OCI-LY3 (cell line): ENCODE results near the gene PPFIBP2.

Experiments
- CTCF ChIP-seq: fragments of 200-600, 300-600 bp; sonication (generic); IDR thresholded peaks from 2 replicates; pipeline ENCODE4 v1.5.1; 2014; ENCODE audit warnings: antibody characterized with exemption, low read length, low read depth
- EZH2phosphoT487 ChIP-seq: fragments of 200-600 bp; shearing (Covaris generic); IDR thresholded peaks from 2 replicates; pipeline ENCODE4 v1.6.1; 2018; ENCODE audit warnings: antibody characterized with exemption, mixed run types, low read depth

- TF ChIP-seq CTCF, result no peak
- no peak for TF ChIP-seq EZH2phosphoT487
Observed at GRCh38 chr11:7484645-7485044, 29.2 kb upstream of the PPFIBP2 start.
